GM19463 (cell line): ENCODE measurements around the gene SLC9A5.
A peak's percentile ranks its signal among the peaks of the same experiment; 100 is the strongest.

ENCODE experiments used
- ATAC-seq: cut with Tn5 transposase; IDR thresholded peaks from one replicate; pipeline ENCODE4 v1.9.1; 2021; ENCODE audit warnings: mild to moderate bottlenecking, moderate library complexity; ENCODE audit not compliant: unreplicated experiment

The SLC9A5 gene

DNA sequence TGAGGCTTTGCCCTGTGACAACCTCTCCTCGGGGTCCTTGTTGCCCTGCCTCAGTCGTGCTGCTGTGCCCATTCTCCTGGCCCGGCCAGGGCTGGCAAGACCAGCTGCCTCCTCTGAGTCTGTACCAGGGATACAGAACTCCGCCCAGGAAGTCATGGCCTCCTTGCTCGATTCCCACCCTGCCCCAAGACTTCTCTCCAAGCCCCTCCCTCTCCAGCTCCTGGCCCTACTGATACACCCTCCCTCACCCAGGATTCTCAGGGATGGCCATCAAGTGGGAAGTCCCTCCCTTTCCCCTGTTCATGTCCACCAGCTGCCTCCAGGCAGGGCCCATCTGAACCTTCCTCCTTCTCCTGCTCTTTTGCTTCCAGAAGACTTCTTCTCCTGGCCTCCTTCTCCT is 33.1 kb upstream of the SLC9A5 start:
- ATAC-seq = no peak

DNA sequence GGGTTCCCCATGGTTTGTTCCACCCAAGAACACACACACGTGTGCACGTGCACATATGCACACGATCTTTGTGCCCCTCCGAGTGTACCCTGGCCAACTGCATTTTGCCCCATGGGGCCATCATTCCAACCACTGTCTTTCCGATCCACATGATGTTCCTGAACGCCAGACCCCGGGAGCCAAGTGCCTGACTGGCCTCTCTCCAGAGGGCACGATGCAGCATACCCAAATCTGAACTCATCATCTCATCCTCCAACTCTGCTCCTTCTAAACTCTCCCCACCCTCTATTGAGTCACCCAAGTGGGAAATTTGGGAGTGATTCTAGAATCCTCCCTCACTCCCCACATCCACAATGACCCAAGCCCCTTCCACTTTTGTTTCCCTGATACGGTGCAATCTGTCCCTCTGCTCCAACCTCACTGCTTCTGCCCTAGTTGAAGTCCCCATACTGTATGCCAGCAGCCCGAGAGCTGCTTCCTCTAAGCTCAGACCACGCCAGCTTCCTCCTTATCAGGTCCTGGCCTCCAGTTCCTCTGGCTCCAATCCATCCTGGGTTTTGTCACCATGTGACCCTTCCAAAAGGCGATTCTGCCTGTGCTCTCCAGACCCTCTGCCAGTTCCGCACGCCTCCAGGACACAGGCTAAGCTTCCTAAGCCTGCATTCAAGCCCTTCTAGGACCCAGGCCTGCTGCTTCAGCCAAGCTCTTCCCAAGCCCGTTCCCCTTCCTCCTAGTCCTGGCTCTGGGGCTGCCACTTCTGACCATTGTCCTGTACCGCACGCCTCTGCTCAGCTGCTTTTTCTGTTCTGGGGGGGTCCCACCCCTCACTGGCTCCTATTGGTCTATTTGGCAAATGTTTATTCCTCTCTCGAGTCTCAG is 31.9 kb upstream of the SLC9A5 start:
- no peak for ATAC-seq

DNA sequence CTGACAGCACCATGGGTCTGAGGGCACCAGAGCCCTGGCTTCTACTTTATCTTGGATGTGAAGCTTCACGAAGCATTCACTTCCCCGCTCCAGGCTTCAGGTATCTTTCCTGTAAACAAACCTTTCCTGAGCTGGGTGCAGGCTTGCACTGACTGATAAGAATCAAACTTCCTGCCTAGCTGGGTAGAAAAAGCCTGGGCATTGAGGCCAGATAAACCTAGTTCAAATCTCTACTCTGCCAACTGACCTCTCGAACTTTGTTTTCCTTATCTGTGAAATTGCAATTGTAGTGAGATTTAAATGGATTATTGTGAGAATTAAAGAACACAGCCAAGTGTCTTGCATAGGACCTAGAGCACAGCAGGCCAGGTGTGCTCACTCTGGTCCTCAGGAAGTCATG is 24.8 kb upstream of the SLC9A5 start:
- ATAC-seq = no peak

DNA sequence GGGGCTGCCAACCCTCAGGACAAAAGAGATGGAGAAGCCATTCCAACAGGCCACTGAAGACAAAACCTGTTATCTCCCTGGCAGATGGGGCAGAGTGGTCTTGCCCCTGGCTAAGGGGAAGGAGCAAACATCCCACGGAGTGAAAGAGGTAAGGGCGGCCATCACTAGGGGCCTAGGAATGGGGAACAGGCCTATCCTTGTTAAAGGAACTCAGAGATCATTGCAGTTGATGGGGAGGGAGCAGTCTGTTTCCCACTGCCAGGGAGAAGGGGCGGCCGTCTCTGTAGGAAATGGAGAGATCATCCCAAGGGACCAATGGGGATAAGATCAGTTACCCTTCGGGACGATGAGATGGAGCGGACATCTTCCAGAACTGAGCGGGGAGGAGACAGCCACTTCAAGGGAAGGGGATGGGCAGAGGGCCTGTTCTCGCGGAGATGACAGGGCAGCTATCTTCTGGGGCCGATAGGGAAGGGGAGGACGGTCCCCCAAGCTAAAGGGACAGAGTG is 22.4 kb upstream of the SLC9A5 start:
- ATAC-seq = no peak

DNA sequence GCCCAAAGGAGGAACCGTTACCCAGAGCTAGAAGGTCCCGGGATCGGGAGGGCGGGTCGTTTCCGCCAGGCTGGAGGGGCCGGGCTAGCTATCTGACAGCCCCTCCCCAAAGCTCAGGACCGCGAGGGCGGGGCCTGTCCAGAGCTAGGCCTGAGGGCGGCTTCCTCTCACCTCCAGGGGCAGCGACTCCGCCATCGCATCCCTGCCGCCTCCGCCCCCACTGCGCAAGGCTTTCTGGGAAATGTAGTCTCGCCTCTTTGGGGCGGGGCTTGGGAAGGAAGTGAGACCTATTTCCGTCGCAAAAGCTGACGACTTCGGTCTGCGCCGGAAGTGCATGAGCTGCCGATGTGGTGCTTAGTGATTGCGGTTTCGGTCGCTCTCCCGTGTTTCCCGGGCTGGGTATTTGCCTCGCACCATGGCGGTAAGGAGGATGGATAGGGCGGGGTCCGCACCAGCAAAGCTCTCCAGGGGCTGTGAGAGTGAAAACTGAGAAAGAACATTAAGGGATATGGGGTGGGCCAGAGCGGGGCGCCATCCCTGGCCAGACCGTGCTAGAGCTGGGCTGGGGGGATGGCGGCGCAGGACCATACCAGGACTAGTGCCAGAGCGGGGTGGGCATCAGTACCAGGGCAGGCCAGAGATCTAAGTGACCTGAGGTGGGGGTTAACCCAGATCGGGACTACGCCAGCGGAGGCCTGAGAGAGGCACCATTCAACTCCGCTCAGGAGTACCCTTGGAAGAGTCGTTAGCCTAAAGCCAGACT is 21.8 kb upstream of the SLC9A5 start, which contains the start of gene TMEM208:
TMEM208 (plus strand) TSS at position 327 of the 763 bp plus-strand sequence; CDS start at position 416, 89 bp downstream.
- ATAC-seq = peak; percentile 98

DNA sequence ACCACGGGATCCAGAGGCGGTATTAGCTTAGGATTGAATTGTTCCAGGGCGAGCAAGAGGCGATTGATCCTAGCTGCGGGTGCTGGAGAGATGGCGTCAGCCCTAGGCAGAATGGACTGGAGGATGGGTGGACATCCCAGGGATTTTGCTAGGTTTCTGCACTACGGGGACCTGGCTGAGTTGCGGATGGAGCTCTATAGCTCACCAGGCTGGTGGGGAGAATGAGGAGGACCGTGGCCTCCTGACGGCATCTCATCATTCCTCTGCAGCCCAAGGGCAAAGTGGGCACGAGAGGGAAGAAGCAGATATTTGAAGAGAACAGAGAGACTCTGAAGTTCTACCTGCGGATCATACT is 21.2 kb upstream of the SLC9A5 start:
- no peak for ATAC-seq

DNA sequence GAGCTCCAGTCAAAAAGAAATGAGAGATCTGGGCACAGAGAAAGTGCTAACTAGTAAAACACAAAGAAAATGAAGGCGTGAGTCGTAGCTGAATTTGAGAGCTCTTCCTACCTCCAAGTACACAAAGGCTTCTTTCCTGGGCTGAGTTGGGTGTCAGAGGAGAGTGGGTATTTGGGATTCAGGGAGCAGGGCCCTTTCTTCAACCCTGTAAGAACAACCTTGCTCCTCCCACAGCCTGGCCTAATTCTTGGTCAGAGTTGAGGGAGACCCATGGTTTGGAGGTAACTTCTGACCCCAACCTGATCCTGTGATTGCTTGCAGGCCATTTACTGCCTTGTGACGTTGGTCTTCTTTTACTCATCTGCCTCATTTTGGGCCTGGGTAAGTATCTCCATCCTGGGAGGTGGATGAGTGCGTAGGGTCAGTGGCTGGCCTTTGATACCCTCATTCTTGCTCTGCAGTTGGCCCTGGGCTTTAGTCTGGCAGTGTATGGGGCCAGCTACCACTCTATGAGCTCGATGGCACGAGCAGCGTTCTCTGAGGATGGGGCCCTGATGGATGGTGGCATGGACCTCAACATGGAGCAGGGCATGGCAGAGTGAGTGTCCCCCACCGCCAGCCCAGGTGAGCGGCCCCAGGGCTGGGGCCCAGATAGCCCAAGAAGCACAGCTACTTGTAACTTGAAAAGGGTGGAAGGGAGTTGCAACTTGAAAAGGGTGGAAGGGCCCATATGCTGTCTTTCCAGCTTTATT is 20.6 kb upstream of the SLC9A5 start:
- ATAC-seq = no peak

DNA sequence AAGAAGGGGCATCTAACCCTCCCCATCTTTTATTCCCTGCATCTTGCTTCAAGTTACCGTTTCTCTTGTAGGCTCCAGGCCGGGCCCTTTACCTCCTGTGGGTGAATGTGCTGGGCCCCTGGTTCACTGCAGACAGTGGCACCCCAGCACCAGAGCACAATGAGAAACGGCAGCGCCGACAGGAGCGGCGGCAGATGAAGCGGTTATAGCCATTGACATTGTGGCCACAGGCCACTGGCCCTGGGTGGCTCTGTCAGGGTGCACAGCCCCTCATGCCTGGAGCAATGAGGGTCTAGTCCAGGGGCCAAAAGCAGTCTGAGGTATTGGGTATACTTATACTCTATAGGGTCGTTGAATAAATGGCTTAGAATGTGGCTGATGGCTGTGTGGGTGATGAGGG is 19.9 kb upstream of the SLC9A5 start:
- ATAC-seq = no peak

DNA sequence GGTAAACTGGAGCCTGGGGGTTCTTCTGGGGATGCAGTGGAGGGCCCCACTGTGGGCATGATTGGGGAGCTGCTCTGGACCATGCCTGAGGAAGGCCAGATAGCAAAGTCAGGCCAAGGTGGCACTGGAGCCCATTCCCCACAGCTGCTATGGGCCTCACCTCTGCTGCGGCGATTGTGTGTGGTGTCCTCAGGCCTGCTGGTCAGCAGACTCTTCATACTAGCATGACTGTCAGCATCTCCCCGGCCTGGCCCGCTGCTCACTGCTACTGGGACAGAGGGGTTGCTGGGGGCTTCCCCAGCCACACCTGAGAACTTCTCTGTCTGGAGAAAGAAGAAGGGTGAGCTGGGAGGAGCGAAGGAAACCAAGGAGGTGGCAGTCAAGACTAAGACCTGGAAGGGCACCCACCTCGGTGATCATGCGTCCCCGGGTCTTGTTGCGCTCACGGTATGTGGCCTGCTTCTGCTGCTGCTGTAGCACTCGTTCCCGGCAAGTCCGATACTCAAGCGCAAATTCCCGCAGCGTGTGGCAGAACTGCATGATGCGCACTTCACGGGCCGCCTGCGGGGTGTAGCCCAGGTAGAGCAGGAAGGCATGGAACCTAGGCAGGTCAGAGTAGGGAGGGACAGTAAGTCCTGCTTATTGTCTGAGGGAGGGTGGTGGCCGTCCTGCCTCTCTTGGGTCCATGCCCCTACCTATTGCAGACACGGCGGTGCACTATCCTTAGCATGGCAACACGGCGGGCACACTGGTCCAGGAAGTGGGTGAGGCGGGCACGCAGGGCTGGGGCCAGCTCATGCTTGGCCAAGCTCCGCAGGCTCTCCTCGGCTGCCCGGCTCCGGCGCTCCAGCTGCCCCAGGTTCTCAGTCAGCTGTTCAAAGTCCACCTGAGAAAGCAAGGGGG is 18.6 kb upstream of the SLC9A5 start:
- ATAC-seq = no peak

DNA sequence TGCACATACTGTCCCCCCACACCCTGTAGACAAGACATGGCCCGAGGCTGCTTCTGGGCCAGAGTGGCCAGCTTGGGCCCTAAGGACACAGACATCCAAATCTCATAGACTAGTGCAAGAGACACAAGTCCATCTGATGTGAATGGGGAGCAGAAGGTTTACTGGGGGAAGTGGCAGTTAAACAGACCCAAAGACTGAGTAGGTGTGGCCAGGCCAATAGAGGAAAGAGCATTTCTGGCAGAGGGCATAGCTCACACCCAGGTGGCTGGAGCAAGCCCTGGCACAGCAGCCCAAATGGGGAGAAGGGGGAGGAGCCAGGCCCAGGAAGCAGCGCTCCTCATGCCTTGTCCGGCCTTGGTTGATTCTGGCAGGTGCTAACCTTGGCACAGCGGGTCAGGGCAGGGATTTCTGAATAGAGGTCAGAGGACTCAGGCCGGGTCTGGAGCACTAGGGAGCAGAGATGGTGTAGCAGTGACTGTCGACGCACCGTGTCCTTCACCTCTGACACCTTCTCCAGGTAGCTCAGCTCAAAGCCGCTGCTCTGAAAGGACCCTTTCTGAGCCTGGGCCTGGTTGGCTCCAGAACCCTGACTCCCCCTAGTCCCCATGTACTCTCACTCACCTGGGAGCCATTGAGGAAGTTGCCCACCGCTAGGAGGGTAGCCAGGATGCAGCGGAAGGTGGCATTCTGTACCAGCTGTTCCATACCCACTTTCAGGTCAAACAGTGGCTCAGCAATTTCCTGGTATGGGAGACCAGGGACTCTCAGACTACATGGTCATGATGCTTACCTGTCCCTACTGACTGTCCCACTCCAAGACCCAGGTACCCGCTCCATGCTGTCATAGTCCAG is 17.7 kb upstream of the SLC9A5 start:
- ATAC-seq = no peak

DNA sequence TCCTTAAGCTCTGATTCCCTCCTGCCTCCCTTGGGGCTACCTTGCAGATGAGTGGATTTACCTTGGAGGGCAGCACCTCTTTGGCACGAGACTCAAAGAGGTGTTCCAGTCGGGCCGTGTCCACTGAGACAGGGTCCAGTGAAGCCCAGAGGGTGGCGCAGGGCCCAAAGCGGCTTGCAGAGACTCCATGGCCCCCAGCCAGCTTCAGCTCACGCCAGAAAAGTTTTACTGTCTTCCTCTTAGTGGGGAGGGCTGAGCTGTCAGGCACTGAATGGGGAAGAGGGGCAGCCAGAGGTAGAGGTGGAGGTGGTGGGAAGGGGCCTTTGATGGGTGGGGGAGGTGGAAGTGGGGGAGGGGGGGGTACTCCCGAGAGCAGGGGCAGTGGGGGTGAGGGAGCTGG is 15.2 kb upstream of the SLC9A5 start:
- ATAC-seq = no peak

DNA sequence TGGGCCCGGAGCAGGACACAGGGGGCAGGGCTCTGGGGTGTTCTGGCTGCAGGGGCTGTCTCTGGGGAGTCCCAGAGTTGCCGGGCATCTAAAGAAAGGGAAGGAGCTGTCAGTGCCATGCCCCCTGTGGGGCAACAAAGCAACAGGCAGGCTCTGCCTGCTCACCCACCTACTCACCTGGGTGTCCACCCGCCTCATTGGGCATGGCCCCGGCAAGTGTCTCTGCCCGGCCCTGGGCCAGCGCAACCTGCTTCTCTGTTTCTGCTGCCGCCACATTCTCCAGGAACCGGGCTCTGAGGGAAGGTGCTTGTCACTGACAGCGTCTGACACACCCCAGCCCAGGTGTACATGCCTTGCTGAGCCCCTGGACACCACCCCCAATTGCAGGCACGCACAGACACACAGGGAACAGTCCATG is 14.6 kb upstream of the SLC9A5 start:
- no peak for ATAC-seq

DNA sequence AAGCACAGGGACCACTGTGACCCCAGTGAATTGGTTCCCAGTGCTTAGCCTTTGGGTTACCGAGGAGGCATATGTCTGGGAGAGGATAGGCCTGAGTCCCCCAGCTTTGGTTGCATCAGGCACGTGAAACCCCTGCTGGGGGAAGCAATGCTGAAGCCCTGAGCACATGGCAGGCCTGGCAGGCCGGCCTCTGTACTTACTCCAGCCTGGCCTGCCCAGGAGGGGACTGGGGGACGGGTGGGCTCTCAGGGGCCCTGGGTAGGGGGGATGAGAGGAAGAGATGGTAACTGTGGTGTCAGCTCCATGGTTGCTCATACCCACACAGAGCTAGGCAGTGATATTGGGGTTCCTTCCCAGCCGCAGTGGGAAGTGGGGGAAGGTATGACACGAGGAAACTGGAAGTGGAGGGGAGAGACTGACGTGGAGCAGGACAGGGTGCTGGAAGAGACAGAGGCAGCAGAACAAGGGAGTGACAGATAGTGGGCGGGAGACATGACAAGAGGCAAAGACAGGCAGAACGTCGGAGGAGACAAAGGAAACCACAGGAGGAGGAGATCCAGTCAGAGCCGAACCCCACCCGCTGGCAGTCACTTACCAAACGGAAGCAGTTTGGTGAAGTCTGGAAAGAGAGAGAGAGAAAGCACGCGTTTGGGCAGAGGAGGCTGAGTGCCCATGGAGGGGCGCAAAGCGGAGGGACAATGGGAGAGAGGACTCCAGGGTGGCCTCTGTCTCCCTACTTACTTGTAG is 12.8 kb upstream of the SLC9A5 start:
- no peak for ATAC-seq

DNA sequence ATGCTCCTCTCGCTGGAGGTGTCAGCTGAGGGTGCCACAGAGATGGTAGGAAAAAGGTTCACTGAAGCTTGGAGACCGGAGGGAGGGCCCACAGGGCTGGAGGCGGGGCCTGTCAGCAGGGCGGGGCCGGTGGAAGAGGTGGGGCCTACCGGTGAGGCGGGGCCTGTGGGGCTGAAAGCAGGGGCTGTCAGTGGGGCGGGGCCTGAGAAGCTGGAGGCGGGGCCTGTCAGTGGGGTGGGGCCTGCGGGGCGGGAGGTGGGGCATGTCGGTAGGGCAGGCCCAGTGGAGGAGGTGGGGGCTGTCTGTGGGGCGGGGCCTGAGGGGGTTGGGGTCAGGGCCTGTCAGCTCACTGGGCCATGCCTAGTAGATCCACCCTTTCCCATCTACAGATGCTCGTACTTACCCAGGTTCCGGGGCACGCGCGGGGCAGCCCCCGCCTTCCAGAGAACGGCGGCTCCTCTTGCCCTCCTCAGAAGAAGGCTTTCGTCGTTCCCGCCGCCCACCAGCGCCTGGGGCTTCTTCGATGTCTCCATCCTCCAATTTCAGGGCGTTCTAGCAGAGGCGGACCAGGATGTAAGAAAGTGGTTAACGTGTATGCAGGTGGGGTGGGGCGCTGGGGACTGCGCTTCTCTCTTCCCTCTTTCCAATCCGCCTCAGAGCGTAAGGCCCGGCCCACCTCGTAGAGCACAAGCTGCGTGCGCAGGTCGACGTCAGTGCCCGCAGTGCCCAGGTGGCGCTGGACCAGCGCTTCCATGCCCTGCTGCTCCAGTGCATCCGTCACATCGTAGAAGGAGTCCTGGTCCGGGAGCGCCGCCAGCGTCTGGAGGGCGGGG is 12.0 kb upstream of the SLC9A5 start:
- no peak for ATAC-seq

DNA sequence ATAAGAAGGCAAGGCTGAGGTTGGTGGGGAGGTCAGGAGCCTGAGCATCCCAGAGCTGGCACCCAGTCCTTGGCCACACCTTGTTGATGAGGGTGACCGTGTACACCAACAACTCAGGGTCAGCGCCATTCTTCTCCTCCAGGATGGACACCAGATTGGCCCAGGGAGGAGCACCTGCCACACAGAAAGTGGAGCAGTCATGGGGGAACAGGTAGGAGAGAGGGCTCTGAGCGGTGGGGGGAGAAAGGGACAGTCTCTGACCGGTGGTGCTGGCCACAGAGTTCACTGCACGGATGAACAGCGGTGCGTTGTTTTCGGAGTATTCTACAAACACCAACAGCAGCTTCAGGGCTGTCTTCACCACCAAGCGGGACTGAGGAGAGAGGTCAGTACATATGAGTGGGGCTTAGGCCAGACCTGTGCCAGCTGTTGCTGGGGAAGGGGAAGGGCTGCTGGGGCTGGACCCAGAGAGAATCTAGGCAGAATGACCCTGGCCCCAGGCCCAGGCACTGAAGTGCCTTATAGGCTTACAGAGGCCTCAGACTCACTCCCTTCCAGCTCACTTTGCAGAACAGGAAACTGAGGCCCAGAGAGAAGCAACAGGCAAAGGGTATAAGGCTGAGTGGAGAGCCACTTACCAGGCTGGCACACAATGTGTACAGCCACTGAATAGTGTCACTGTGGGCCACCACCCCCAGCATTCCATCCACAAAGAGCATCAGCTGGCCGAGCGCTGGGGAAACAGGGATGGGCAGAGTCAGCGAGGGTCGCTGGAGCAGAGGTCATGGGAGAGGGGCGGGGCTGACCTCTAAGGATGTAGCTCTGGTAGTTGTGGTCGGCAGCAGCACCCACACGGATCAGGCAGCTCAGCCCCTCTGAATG is 11.1 kb upstream of the SLC9A5 start:
- ATAC-seq = no peak

DNA sequence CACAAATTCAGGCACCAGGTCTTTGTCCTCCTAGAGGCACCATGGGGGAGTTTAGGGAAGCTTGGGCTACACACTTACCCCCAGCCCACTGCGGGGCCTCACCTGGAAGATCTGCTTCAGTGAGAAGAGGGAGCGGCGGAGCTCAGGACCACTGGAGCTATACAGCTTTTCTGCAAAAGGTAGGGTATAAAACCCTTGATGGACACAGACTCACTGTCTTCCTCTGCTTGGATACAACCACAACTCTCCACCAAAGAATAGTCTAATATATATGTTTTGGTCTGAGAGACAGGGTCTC is 10.6 kb upstream of the SLC9A5 start:
- ATAC-seq = no peak
